ENCODE measurements around the gene ASPA.

DNA sequence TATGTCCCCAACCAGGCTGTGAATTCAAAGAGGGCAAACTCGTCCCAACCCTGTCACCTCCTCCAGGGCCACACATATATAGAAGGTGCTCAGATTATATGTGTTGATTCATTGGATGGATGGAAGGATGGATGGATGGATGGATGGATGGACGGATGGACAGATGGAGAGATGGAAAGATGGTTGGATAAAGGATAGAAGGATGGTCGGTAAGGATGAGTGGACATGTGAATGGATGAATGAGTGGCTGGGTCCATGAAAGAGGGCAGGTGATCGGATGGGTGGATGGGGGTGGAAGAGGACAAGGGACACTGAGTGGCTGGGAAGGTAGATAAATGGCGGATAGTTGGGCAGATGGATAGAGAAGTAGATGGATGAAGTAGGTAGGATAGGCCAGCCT is 51.7 kb downstream of the ASPA start:
- no peak for TF ChIP-seq GATA3 (IDR thresholded peaks at IDR 0.05; ENCODE audit: low read depth, low read length)
- no peak for TF ChIP-seq GATA2 (IDR thresholded peaks at IDR 0.05; ENCODE audit: low read depth, low read length)
